ENCODE data around the gene CNTNAP2. TPM values are rescaled to one million over a fixed set of nuclear protein-coding genes. Genes with fewer than 3 reads are reported as not detected.

Gene CNTNAP2
- total RNA-seq, 1 donor from 2014 or later: 0.59 TPM

- H3K27me3 ChIP-seq (ENCODE audit: low read depth): no peaks in the 10 kb centered on the region
- H3K36me3 ChIP-seq: no peaks in the 10 kb centered on the region
- no peak for ATAC-seq
- no peak overlapping the region for H3K27ac ChIP-seq
- no peak for DNase-seq
- TF ChIP-seq CTCF (IDR thresholded peaks at IDR 0.05): no peak
- H3K4me1 ChIP-seq: no peaks in the 10 kb centered on the region
- H3K9me3 ChIP-seq: no peaks in the 10 kb centered on the region
- intact Hi-C loops (cut with DNase I): no loop called here
- no peak overlapping the region for H3K4me3 ChIP-seq
Measured at GRCh38 chr7:146787266-146787665, 670.7 kb downstream of the CNTNAP2 start.

GRCh38 chr7:146788008-146788407 is 671.4 kb downstream of the CNTNAP2 start:
- Histone ChIP-seq H3K9me3 (no peaks in the 10 kb centered on the region), H3K27me3 (ENCODE audit: low read depth) (no peaks in the 10 kb centered on the region), H3K36me3 (no peaks in the 10 kb centered on the region), H3K4me1 (no peaks in the 10 kb centered on the region), H3K27ac (no peak overlapping the region), H3K4me3 (no peak overlapping the region)
- ATAC-seq (no peak), DNase-seq (no peak)
- intact Hi-C loops (cut with DNase I): no loop called here
- TF ChIP-seq CTCF (IDR thresholded peaks at IDR 0.05): no peak

- Histone ChIP-seq H3K4me3 (no peak overlapping the region), H3K9me3 (peaks cover 7% of the 10 kb centered on the region), H3K27ac (no peak overlapping the region), H3K27me3 (ENCODE audit: low read depth) (no peaks in the 10 kb centered on the region), H3K36me3 (no peaks in the 10 kb centered on the region), H3K4me1 (no peaks in the 10 kb centered on the region)
- TF ChIP-seq CTCF (IDR thresholded peaks at IDR 0.05): no peak
- intact Hi-C loops (cut with DNase I): no loop called here
- no peak for DNase-seq
- ATAC-seq: no peak
Measured at GRCh38 chr7:146791344-146792285, 675.0 kb downstream of the CNTNAP2 start.

GRCh38 chr7:146804620-146805019 is 688.0 kb downstream of the CNTNAP2 start:
- TF ChIP-seq CTCF (IDR thresholded peaks at IDR 0.05): no peak
- no peak for DNase-seq
- Histone ChIP-seq H3K27ac (no peak overlapping the region), H3K4me1 (no peaks in the 10 kb centered on the region), H3K4me3 (no peak overlapping the region), H3K36me3 (no peaks in the 10 kb centered on the region), H3K27me3 (ENCODE audit: low read depth) (no peaks in the 10 kb centered on the region), H3K9me3 (no peaks in the 10 kb centered on the region)
- intact Hi-C loops (cut with DNase I): no loop called here
- ATAC-seq: no peak

- Histone ChIP-seq H3K27me3 (ENCODE audit: low read depth) (no peaks in the 10 kb centered on the region), H3K4me1 (no peaks in the 10 kb centered on the region), H3K27ac (no peak overlapping the region), H3K4me3 (no peak overlapping the region), H3K36me3 (no peaks in the 10 kb centered on the region), H3K9me3 (no peaks in the 10 kb centered on the region)
- DNase-seq (no peak), ATAC-seq (no peak)
- intact Hi-C loops (cut with DNase I): no loop called here
- no peak for TF ChIP-seq CTCF (IDR thresholded peaks at IDR 0.05)
Measured at GRCh38 chr7:146805082-146805481, 688.5 kb downstream of the CNTNAP2 start.

Data from lower lobe of right lung (tissue), 2 donors.